PC-3 (cell line): ENCODE results near the gene SLC34A1.

Experiments used
- EZH2 ChIP-seq: fragments of 300-600 bp; sonication (generic); IDR thresholded peaks from one replicate; pipeline ENCODE4 v1.6.1; 2017; ENCODE audit warnings: antibody characterized with exemption, mild to moderate bottlenecking, low read length; ENCODE audit not compliant: unreplicated experiment
- EZH2phosphoT487 ChIP-seq: fragments of 300-600 bp; sonication (generic); IDR thresholded peaks from 2 replicates; pipeline ENCODE4 v1.6.1; 2018; ENCODE audit warnings: mild to moderate bottlenecking, antibody characterized with exemption, low read length, borderline replicate concordance

DNA sequence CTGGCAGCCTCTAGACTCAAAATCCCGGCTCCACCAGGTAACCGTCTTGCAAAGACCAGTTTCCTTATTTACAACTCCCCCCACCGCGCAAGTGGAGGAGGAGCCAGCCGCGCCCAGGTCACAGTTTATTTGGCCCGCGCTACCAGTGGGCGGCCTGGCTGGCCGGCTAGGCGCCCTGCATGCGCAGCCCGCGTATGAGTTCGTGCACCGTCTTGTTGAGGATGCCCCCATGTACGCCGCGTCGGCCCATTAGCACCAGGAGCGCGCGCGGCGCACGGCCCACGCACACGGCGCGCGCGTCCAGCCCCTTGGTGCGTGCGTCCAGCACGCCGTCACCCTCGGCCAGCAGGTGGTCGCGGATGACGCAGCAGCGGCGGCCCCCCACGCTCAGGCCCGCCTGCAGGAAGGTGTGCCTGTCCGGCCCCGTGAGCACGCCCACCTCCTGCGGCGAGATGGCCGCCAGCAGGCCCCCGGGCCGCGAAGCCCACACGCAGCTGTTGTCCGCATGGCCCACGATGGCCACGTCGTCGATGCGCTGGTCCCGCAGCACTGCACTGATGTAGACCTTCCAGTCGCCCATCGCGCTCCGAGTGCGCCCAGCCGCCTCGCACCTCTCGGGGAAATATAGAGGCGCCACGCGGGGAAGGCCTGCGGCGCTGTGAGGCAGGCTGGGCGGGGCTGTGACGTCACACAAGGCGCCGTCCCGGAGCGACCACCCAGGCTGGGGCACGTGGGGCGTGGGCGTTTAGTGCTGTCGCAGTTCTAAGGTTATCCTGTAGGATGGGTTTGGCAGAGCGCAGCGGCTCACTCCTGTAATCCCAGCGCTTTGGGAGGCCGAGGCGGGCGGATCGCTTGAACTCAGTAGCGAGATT lies 16.0 kb downstream of the SLC34A1 start, which contains the start of gene PFN3:
- TF ChIP-seq EZH2 (no peak), EZH2phosphoT487 (no peak)
